ENCODE measurements around the gene IST1. TPM values are rescaled to one million over a fixed set of nuclear protein-coding genes. Genes with fewer than 3 reads are reported as not detected.
A peak's percentile ranks its signal among the peaks of the same experiment; 100 is the strongest.
"Not testable (repeated sequence)": the region's sequence is repeated elsewhere in the genome, so short reads cannot be mapped to it uniquely, and the experiment has no call there.

The IST1 gene
- total RNA-seq, 2 donors from 2014 or later = 140 to 150 TPM

DNA sequence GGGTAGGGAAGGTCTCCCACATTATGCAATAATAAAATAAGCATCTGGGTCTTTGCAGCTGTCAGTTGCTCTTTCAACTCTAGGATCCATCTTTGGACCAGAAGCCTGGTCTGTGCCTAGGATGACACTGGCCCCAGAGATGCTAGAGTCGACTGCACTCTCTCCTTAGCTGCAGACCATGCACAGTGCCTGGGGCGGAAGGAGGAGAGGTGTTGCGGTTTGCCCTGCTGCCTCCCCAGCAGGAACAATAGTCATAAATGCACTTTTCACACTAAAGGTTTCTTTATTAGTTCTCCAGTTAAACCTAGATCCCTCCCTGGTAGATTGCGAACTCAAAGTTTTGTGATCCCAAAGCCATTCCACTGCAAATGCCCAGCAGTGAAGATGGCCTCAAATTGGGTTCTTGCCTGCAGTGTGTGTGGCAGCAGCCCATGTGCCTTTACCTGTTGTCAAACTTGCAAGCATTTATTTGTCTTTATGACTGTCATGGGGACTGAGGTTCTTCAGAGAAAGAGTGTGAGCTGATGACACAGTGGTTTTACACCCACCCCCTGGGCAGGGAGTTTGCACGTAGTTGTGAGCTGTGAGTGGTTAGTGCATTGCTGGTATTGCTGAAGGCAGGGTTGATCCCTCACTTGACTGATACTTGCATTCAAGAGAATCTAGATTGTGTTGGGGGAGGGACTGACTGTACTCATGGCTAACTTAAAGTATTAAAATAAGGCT lies 39.2 kb upstream of the IST1 start:
- DNase-seq (ENCODE audit: low spot score) = no peak
- peaks cover 34% of the 10 kb centered on the region for H3K36me3 ChIP-seq
- H3K4me3 ChIP-seq = no peak overlapping the region
- H3K27me3 ChIP-seq = no peaks in the 10 kb centered on the region
- H3K9me3 ChIP-seq = no peaks in the 10 kb centered on the region
- H3K27ac ChIP-seq = peak overlapping the region in 1 of 2 donors; percentile 3
- peaks cover 0 to 10% of the 10 kb centered on the region in 2 donors for H3K4me1 ChIP-seq
- TF ChIP-seq, protein P1, sequence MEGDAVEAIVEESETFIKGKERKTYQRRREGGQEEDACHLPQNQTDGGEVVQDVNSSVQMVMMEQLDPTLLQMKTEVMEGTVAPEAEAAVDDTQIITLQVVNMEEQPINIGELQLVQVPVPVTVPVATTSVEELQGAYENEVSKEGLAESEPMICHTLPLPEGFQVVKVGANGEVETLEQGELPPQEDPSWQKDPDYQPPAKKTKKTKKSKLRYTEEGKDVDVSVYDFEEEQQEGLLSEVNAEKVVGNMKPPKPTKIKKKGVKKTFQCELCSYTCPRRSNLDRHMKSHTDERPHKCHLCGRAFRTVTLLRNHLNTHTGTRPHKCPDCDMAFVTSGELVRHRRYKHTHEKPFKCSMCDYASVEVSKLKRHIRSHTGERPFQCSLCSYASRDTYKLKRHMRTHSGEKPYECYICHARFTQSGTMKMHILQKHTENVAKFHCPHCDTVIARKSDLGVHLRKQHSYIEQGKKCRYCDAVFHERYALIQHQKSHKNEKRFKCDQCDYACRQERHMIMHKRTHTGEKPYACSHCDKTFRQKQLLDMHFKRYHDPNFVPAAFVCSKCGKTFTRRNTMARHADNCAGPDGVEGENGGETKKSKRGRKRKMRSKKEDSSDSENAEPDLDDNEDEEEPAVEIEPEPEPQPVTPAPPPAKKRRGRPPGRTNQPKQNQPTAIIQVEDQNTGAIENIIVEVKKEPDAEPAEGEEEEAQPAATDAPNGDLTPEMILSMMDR (IDR thresholded peaks at IDR 0.05) = no peak

DNA sequence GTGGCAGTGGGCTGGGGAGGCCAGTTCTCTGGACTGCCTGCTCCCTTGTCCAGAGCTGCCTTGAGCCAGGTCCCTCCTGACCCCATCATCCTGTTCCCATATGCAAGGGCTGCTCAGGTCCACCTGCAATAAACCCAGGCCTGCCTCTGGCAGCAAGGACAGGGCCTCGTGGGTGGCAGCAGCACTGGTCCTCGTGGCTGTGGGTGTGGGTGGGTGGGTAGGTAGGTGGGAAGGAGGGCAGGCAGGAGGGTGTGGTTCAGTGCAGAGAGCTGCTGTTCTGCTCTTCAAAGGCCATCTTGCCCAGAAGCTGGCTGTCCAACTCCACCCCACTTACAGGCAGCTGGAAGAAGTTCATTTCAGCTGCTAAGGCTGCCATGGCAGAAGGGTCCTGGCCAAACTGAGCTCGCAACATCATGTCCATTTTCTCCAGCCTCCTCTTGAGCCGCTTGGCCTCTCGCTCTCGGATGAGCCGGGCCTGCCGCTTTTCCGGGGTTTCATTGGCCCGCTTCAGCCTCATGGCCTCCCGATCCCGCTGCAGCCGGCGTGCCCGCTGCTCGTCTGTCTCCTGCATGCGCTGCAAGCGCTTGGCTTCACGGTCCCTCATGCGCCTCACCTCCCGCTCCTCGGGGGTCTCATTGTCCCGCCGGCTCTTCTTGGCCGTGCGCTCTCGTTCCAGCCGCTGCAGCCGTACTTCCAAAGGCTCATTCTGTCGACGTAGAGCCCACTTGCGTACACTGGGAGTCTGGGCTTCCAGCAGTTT lies 35.4 kb upstream of the IST1 start:
- Histone ChIP-seq H3K4me1 (peaks cover 0 to 4% of the 10 kb centered on the region in 2 donors), H3K27ac (peak overlapping the region in 1 of 2 donors; percentile 75), H3K4me3 (no peak overlapping the region), H3K36me3 (peaks cover 38% of the 10 kb centered on the region), H3K27me3 (no peaks in the 10 kb centered on the region), H3K9me3 (no peaks in the 10 kb centered on the region)
- no peak for DNase-seq (ENCODE audit: low spot score)
- TF ChIP-seq, protein P1 (IDR thresholded peaks at IDR 0.05) = no peak

DNA sequence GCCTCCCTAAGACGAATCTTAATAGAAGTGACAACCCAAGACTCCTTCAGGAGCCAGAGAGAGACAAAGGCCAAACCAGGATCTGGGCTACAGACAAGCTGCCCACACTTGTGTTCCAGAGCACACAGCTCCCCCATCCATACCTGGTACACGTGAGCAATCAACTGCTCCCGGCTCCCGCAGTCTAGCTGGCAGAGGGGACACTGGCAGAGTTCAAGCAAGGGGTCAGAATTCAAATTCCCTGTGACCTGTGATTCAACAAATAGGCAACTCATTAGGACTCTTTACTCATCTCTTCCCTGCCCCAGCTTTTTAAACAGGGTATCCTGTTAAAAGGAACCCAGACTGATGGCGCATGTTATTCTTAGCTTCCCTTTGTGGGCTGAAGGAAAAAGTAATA lies 31.3 kb upstream of the IST1 start:
- Histone ChIP-seq H3K27ac (no peak overlapping the region), H3K36me3 (peaks cover 48% of the 10 kb centered on the region), H3K4me3 (no peak overlapping the region), H3K27me3 (no peaks in the 10 kb centered on the region), H3K4me1 (no peaks in the 10 kb centered on the region), H3K9me3 (no peaks in the 10 kb centered on the region)
- no peak for DNase-seq (ENCODE audit: low spot score)
- TF ChIP-seq, protein P1 (IDR thresholded peaks at IDR 0.05) = no peak

DNA sequence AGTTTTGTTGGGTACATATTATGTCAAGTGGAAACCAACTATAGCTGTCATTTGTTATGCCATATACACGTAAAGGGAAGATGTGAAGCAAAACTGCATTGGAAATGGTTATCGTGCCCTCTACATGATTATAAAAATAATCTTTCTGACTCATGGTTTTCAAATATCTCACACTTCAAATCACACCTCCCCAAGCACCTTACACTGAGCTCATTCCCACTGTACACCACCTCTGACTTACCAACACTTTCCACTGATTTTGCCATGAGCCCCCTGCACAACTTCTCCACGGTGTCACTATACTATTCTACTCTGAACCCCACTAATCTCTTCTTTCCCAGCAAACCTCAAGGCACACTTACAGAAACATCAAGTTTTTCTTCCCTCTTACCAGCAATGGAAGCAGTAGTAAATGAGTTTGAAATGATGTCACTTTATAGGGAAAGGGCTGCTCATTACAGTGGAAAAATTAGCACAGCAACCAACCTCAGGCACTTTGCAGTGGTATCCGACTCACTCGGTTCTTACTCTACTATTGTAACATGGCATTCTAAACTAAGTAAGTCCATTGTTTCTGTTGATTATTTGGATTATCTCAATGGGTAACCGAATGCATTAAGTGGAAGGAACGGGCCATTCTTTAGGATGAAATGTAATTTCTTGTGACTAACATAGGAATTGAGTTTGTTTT lies 30.0 kb upstream of the IST1 start:
- DNase-seq (ENCODE audit: low spot score) = no peak
- Histone ChIP-seq H3K4me1 (no peaks in the 10 kb centered on the region), H3K27me3 (no peaks in the 10 kb centered on the region), H3K36me3 (peaks cover 39% of the 10 kb centered on the region), H3K27ac (peak overlapping the region in 1 of 2 donors; percentile 47), H3K4me3 (no peak overlapping the region), H3K9me3 (no peaks in the 10 kb centered on the region)
- TF ChIP-seq, protein P1 (IDR thresholded peaks at IDR 0.05) = no peak

DNA sequence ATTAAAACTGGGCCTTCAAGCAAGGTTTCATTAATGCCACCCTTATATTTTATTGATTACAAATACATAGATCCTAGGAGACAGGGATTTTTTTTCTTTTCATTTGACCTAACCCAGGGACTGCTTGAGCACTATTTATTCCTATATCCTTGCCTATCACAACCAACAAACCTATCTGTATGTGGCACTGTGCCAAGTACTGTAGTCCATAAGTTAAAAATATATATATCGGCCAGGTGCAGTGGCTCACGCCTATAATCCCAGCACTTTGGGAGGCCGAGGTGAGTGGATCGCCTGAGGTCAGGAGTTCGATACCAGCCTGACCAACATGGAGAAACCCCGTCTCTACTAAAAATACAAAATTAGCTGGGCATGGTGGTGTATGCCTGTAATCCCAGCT lies 28.2 kb upstream of the IST1 start:
- not testable (repeated sequence) for H3K27ac ChIP-seq; H3K4me3 ChIP-seq; DNase-seq (ENCODE audit: low spot score); H3K9me3 ChIP-seq; H3K4me1 ChIP-seq; H3K27me3 ChIP-seq
- H3K36me3 ChIP-seq = peaks cover 25% of the 10 kb centered on the region

DNA sequence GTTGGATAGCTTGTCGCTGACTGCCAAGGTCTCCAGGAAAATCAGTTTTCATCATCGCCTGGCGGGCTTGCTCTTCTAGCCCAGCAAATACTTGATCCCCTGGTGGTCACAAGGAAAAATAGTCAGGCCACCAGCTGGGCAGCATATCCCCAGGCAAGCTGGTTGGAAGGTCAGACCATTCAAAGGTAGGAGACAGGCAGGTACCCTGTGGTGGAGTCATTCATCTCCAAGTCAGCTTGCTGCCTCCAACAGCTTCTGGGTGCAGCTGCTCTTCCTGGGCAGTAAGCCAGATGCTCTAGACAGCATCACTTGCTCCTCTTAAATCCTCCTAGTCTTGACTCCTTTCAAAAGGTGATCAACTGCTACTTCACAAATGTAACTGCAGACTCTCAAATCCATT lies 27.4 kb upstream of the IST1 start:
- TF ChIP-seq, protein P1 (IDR thresholded peaks at IDR 0.05) = no peak
- Histone ChIP-seq H3K27me3 (no peaks in the 10 kb centered on the region), H3K4me1 (no peaks in the 10 kb centered on the region), H3K4me3 (no peak overlapping the region), H3K27ac (no peak overlapping the region), H3K9me3 (no peaks in the 10 kb centered on the region), H3K36me3 (peaks cover 19% of the 10 kb centered on the region)
- no peak for DNase-seq (ENCODE audit: low spot score)

Measured in right atrium auricular region (tissue), 2 donors.